Lower leg skin (tissue), 4 donors: ENCODE measurements around the gene CD247. TPM values are rescaled to one million over a fixed set of nuclear protein-coding genes. Genes with fewer than 3 reads are reported as not detected.
"Not testable (repeated sequence)": the region's sequence is repeated elsewhere in the genome, so short reads cannot be mapped to it uniquely, and the experiment has no call there.

Experiments used
- DNase-seq, 2 donors: peaks; one replicate each; pipeline ENCODE4 v3.0.0-alpha.2; 2019; ENCODE audit warnings: low spot score in 2 of 2
- H3K4me3 ChIP-seq: fragments of 200-600 bp; sonication (generic); 2 replicates; pipeline ENCODE4 v1.5.1; 2017; ENCODE audit warnings: mild to moderate bottlenecking, low read depth; ENCODE audit not compliant: poor library complexity, severe bottlenecking
- CTCF ChIP-seq, 3 donors: fragments of 450-650 bp; IDR thresholded peaks; one replicate each; pipeline ENCODE4 v1.5.1; 2016; ENCODE audit warnings: antibody characterized with exemption in 3 of 3, mild to moderate bottlenecking in 3 of 3, moderate library complexity in 2 of 3
- POLR2A ChIP-seq, 2 donors: fragments of 450-650 bp; IDR thresholded peaks; one replicate each; pipeline ENCODE4 v1.6.1; 2016 to 2017; ENCODE audit warnings: antibody characterized with exemption in 2 of 2, mild to moderate bottlenecking in 1 of 2, moderate library complexity in 1 of 2
- WGBS, 2 donors: methylation state at CpG; one replicate each; pipeline ENCODE4 v1.1.5; 2018; 5-methylcytosine and 5-hydroxymethylcytosine counted together
- intact Hi-C: fragments of 100-400 bp; cut with DNase I; formaldehyde crosslinking; loops from one replicate; pipeline ENCODE4 v1.15.0; 2023; ENCODE audit warnings: low total_unique reads
- total RNA-seq, 4 donors: library from RNA; depleted of rRNA; stranded (reverse); fragments of >200 nt; gene quantifications; one replicate each; pipeline ENCODE4 v1.1.0, GENCODE V29; 2016

CD247 gene
- total RNA-seq, 4 donors from 2014 or later = 0.27 to 0.61 (median 0.58) TPM; not detected in 1

GRCh38 chr1:167563579-167564246 is 45.4 kb upstream of the CD247 start:
- H3K4me3 ChIP-seq = no peak overlapping the region
- 78 to 82% methylated on average over 7 of the region's 7 CpGs for WGBS, 2 donors
- intact Hi-C loops = no loop called here
- TF ChIP-seq POLR2A (IDR thresholded peaks at IDR 0.05) (no peak), CTCF (IDR thresholded peaks at IDR 0.05) (no peak)
- no peak for DNase-seq

- no peak for DNase-seq
- no peak overlapping the region for H3K4me3 ChIP-seq
- no peak for TF ChIP-seq CTCF (IDR thresholded peaks at IDR 0.05)
- TF ChIP-seq POLR2A (IDR thresholded peaks at IDR 0.05) = no peak
- intact Hi-C loops = no loop called here
- 87 to 89% methylated on average over 1 of the region's 1 CpG for WGBS, 2 donors
Observed at GRCh38 chr1:167562702-167563101, 44.4 kb upstream of the CD247 start.

- WGBS, 2 donors = 89 to 92% methylated on average over 6 of the region's 6 CpGs
- intact Hi-C loops = no loop called here
- no peak overlapping the region for H3K4me3 ChIP-seq
- no peak for DNase-seq
- no peak for TF ChIP-seq CTCF (IDR thresholded peaks at IDR 0.05)
Observed at GRCh38 chr1:167561753-167562152, 43.4 kb upstream of the CD247 start.

- WGBS, 2 donors = 14 to 19% methylated on average over 5 of the region's 5 CpGs
- intact Hi-C loops = no loop called here
- TF ChIP-seq CTCF (IDR thresholded peaks at IDR 0.05) = peak in 1 of 3 donors; percentile 61
- no peak for TF ChIP-seq POLR2A (IDR thresholded peaks at IDR 0.05)
- no peak overlapping the region for H3K4me3 ChIP-seq
- DNase-seq = peak; percentile 80 to 95
Observed at GRCh38 chr1:167555971-167556714, 37.8 kb upstream of the CD247 start.

GRCh38 chr1:167555072-167555471 is 36.7 kb upstream of the CD247 start:
- 95 to 97% methylated on average over 1 of the region's 1 CpG for WGBS, 2 donors
- intact Hi-C loops, DNase-seq, H3K4me3 ChIP-seq: not testable (repeated sequence)

- no peak for DNase-seq
- intact Hi-C loops = no loop called here
- peak overlapping the region; percentile 68 for H3K4me3 ChIP-seq
- no peak for TF ChIP-seq POLR2A (IDR thresholded peaks at IDR 0.05)
- TF ChIP-seq CTCF (IDR thresholded peaks at IDR 0.05) = no peak
- WGBS, 2 donors = 10 to 11% methylated on average over 15 of the region's 15 CpGs
Observed at GRCh38 chr1:167554028-167554779, 35.9 kb upstream of the CD247 start.
